Keratinocyte (primary cell): ENCODE data around the gene DLG5.

Experiments
- CTCF ChIP-seq, 3 experiments: IDR thresholded peaks in 1 of 3; conservative IDR thresholded peaks in 1 of 3; optimal IDR thresholded peaks in 1 of 3; 2 replicates in 2 of 3; 3 replicates in 1 of 3; pipeline versions ENCODE3 to v1.5.1; 2011; ENCODE audit warnings: low read length in 3 of 3, mild to moderate bottlenecking in 3 of 3, moderate library complexity in 2 of 3, control low read depth in 1 of 3, inconsistent platforms in 1 of 3; ENCODE audit not compliant: insufficient read depth in 2 of 3; ENCODE audit errors: extremely low read depth in 1 of 3
- EZH2 ChIP-seq: IDR thresholded peaks from one replicate; pipeline ENCODE4 v1.6.1; 2012; ENCODE audit warnings: inconsistent platforms, mild to moderate bottlenecking, low read length, moderate library complexity

- TF ChIP-seq CTCF (optimal IDR thresholded peaks at IDR 0.05 in 1 of 3, IDR thresholded peaks at IDR 0.05 in 1 of 3, conservative IDR thresholded peaks at IDR 0.05 in 1 of 3; ENCODE audit: extremely low read depth in 1 of 3, insufficient read depth in 2 of 3, low read length in 3 of 3) (no peak), EZH2 (no peak)
These were observed 67.2 kb downstream of the DLG5 start for GRCh38 chr10:77859200-77859864.
